Liver (tissue), 3 donors: Measurements from ENCODE around the gene GRM1.

Experiments
- FOXA1 ChIP-seq: IDR thresholded peaks from 2 replicates; pipeline ENCODE4 v1.6.1; 2016; ENCODE audit warnings: antibody characterized with exemption
- FOXA2 ChIP-seq: IDR thresholded peaks from 2 replicates; pipeline ENCODE4 v1.6.1; 2016; ENCODE audit warnings: antibody characterized with exemption
- JUND ChIP-seq, 2 donors: IDR thresholded peaks; 2 replicates each; pipeline ENCODE4 v1.6.1; 2016; ENCODE audit warnings: antibody characterized with exemption in 2 of 2
- RAD21 ChIP-seq, 2 donors: IDR thresholded peaks; 2 replicates each; pipeline ENCODE4 v1.6.1; 2016; ENCODE audit warnings: antibody characterized with exemption in 2 of 2, mild to moderate bottlenecking in 2 of 2
- REST ChIP-seq: IDR thresholded peaks from 2 replicates; pipeline ENCODE4 v1.6.1; 2016; ENCODE audit warnings: antibody characterized with exemption, mild to moderate bottlenecking
- RXRA ChIP-seq, 2 donors: IDR thresholded peaks; 2 replicates each; pipeline ENCODE4 v1.6.1; 2017 to 2018; ENCODE audit warnings: antibody characterized with exemption in 2 of 2, mild to moderate bottlenecking in 1 of 2
- SP1 ChIP-seq: IDR thresholded peaks from 2 replicates; pipeline ENCODE4 v1.6.1; 2018; ENCODE audit warnings: antibody characterized with exemption, mild to moderate bottlenecking
- TAF1 ChIP-seq: conservative IDR thresholded peaks from 2 replicates; pipeline ENCODE4 v1.6.1; 2016; ENCODE audit warnings: antibody characterized with exemption, mild to moderate bottlenecking
- TF ChIP-seq, protein P1 (sequence below): fragments of 150-350 bp; IDR thresholded peaks from 2 replicates; pipeline ENCODE4 v1.5.1; 2017; ENCODE audit warnings: improper control_type of control experiment, low read depth, low read length; ENCODE audit not compliant: missing input control
- TF ChIP-seq, protein P2 (sequence below): IDR thresholded peaks from 2 replicates; pipeline ENCODE4 v1.6.1; 2016; ENCODE audit warnings: antibody characterized with exemption
- TF ChIP-seq, protein P3 (sequence below): IDR thresholded peaks from 2 replicates; pipeline ENCODE4 v1.6.1; 2016; ENCODE audit warnings: antibody characterized with exemption
- TF ChIP-seq, protein P4 (sequence below): IDR thresholded peaks from 2 replicates; pipeline ENCODE4 v1.6.1; 2016; ENCODE audit warnings: antibody characterized with exemption
- donor health status: healthy.
- donor health status: healthy.

GRCh38 chr6:146339716-146340115 is 310.9 kb downstream of the GRM1 start:
- TF ChIP-seq, protein P1, sequence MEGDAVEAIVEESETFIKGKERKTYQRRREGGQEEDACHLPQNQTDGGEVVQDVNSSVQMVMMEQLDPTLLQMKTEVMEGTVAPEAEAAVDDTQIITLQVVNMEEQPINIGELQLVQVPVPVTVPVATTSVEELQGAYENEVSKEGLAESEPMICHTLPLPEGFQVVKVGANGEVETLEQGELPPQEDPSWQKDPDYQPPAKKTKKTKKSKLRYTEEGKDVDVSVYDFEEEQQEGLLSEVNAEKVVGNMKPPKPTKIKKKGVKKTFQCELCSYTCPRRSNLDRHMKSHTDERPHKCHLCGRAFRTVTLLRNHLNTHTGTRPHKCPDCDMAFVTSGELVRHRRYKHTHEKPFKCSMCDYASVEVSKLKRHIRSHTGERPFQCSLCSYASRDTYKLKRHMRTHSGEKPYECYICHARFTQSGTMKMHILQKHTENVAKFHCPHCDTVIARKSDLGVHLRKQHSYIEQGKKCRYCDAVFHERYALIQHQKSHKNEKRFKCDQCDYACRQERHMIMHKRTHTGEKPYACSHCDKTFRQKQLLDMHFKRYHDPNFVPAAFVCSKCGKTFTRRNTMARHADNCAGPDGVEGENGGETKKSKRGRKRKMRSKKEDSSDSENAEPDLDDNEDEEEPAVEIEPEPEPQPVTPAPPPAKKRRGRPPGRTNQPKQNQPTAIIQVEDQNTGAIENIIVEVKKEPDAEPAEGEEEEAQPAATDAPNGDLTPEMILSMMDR: no peak
- TF ChIP-seq TAF1 (no peak), FOXA2 (no peak), REST (no peak), JUND (IDR thresholded peaks at IDR 0.05) (no peak), SP1 (no peak), RXRA (IDR thresholded peaks at IDR 0.05) (no peak), FOXA1 (no peak), RAD21 (IDR thresholded peaks at IDR 0.05) (no peak)
- TF ChIP-seq, protein P2, sequence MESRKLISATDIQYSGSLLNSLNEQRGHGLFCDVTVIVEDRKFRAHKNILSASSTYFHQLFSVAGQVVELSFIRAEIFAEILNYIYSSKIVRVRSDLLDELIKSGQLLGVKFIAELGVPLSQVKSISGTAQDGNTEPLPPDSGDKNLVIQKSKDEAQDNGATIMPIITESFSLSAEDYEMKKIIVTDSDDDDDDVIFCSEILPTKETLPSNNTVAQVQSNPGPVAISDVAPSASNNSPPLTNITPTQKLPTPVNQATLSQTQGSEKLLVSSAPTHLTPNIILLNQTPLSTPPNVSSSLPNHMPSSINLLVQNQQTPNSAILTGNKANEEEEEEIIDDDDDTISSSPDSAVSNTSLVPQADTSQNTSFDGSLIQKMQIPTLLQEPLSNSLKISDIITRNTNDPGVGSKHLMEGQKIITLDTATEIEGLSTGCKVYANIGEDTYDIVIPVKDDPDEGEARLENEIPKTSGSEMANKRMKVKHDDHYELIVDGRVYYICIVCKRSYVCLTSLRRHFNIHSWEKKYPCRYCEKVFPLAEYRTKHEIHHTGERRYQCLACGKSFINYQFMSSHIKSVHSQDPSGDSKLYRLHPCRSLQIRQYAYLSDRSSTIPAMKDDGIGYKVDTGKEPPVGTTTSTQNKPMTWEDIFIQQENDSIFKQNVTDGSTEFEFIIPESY: no peak
- TF ChIP-seq, protein P3, sequence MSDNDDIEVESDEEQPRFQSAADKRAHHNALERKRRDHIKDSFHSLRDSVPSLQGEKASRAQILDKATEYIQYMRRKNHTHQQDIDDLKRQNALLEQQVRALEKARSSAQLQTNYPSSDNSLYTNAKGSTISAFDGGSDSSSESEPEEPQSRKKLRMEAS: no peak
- TF ChIP-seq, protein P4, sequence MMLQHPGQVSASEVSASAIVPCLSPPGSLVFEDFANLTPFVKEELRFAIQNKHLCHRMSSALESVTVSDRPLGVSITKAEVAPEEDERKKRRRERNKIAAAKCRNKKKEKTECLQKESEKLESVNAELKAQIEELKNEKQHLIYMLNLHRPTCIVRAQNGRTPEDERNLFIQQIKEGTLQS: no peak
